Suppressor macrophage treated with lipopolysaccharide for 4 hours (primary cell): Measurements from ENCODE around the gene LCA5.
"Not testable (repeated sequence)": the region's sequence is repeated elsewhere in the genome, so short reads cannot be mapped to it uniquely, and the experiment has no call there.

Experiments used
- DNase-seq: peaks from one replicate; pipeline ENCODE4 v3.0.0-alpha.2; 2020

Gene LCA5

DNA sequence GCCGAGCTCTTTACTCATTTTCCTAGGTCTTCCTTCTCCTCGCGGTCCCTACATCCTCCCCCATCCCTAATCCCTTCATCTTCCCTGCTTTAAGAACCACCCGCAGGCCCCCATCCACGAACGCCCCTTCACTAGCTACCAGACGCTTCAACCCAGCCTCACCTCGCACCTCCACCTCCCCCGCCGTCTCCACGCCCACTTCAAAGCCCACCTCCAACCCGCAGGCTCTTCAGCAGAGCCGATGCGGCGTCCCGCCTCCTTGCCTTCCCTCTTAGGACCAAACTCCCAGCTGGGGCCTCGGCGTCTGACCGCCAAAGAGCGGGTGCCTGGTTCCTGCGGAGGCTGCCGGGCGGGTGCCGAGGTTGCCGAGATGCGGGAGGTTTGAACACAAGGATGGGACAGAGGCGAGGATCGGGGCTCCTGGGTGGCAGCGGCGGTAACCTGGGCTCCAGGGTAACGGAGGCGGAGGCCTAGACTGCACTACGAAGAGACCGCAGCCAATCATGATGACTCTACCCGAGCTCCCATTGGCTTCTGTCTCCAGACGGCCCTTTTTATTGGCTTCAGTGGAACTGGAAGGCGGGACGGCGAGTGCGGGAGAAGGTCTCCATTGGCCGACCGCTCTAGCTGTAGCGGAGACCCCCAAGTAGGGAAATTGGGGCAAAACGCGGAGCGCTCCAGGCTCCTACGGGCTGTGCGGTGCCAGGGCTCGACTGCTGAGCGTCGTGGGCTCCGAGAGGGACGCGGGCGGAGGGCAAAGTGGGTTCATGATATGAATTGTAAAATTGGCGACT, at the start of gene LCA5:
LCA5 (minus strand) TSS at position 477 of the 794 bp plus-strand sequence. CDS start 18,536 bp downstream, outside the sequence.
- peak; percentile 95 for DNase-seq

DNA sequence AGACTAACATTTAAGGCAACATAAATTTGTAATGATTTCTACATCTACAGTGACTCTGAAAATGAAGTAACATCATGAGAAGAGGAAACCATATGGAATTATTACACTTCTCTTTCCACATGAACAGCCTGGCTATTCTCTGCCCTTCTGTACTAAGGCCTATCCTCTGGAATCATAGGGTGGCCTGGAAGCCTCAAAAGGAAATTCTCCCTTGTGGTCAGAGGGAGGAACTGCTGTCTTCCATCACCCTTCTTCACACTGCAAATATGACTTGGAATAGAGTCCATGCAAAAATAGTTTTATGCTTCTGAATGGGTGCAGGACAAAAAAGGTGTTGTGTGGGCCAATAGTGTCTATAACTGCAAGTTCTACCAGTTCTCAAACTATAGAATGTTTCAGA, 49.3 kb upstream of the LCA5 start:
- DNase-seq, result peak; percentile 11

DNA sequence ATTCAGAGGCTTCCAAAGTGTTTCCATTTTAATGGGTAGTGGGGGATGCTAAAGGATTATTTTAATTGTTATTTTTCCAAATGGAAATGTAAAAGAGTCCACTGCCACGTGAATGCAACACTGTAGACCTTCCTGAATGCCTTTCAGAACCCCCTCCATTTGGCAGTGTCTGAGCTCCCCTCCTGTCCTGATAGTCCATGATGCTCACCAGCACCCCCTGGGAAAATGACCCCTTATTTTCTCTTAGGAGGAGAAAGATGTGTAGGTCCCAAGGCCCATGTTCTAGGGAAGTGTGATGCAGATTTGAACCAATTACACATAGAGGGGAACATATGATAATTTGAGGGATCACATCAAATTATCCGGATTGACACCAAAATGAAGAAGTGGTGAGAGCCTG, 47.1 kb upstream of the LCA5 start:
- DNase-seq, result no peak

DNA sequence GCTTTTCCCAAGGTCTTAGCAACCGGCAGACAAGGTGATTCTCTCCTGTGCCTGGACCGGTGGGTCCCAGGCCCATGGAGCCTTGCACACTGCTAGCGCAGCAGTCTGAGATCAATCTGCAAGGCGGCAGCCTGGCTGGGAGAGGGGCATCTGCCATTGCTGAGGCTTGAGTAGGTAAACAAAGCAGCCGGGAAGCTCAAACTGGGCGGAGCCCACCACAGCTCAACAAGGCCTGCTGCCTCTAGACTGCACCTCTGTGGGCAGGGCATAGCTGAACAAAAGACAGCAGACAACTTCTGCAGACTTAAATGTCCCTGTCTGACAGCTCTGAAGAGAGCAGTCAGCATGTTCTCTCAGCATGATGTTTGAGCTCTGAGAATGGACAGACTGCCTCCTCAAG, 40.7 kb upstream of the LCA5 start:
- DNase-seq, result not testable (repeated sequence)

DNA sequence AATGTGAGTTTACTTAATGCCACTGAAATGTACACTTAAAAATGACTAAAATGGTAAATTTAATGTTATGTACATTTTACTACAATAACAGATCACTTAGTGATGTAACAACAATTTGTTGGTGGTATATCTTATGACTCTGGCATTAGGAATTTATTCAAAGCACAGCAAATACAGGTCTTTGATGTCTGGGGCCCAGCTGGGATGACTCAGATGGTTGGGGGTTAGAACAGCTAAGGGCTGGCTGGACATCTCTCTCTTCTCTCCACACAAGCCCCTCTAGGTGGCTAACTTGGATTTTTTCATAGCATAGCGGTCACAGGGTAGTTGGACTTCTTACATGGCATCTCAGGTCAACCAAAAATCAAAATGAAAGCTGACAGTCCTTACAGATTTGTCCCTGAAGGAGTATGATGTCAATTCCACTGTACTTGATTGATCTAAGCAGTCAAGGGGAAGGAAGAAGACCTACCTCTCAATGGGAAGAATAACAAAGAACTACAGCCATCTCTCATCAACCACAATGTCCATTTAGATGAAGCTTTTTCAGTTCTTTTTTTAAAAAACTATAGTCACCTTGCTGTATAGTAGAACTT, 37.5 kb upstream of the LCA5 start:
- no peak for DNase-seq

DNA sequence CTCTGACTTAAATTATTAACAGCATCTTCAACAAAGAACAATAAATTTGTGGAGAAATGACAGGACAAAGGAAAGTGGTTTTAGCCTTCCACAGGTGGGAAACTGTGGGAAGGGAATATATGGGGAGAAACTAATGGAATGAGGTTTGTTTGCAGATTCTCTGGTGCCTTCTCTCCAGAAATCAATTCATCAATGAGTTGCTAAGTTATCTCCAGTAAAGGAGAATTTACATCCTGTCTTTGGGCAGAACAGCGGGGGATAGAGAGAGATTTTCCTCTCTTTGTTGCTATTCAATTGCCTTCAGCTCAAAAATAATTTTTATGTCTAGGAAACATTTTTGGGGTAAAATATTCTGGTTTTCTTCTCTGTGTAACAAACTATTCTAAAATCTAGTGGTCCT, 36.9 kb upstream of the LCA5 start:
- no peak for DNase-seq

DNA sequence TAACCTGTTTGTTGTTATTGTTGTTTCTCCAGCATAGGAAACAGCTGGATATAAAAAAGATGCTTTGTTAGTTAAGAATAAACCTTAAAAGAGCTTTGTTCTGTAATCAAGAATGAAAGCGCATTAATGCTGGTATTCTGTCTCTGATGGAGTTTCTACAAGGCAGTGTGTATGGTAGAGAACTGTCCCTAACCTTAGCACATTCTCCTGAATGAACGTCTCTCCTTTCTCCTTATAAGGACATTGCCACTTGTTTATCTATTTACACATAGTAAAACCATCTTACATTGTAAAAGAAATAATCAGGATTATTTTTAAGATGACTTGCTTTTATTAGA, 33.8 kb upstream of the LCA5 start:
- DNase-seq, result no peak

DNA sequence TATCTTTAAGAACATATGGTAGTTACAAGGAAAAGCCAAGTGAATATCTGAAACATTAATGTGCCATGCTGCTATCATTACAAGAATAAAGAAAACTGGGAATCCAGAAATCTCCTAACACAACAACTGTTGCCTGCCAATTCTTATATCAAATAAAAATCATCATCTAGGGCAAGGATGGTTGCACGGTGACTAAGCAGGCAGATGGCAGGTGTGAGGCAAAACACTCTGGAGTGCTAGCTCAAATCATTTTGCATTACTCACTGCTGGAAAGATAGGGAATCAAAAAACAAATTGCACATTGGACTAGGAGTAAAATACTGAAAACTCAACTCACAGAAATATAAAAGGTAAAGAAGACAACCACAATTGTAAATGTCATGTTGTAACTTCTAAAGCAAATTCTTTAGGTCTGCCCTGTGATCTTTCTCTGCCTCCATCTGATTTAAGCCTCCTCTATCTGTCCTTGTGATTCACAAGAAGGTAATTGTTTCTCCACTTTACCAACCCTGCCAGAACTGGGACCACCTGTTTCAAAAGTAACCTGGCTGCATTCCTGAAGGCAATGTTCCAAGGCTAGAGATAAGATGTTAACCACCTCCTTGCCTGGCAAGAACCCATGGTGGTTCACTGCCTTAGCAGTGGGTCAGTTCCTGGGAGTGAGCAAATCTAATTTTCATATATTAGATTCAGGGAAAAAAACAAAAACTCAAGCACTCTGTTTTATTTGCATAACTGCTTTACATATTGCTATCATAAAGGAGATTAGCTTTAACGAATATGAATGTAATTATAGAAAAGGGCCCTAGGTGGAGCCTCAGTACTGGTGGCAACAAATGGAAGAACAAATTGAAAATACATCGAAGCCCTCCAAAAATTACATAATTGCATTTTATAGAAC, 33.1 kb upstream of the LCA5 start:
- peak; percentile 33 for DNase-seq

DNA sequence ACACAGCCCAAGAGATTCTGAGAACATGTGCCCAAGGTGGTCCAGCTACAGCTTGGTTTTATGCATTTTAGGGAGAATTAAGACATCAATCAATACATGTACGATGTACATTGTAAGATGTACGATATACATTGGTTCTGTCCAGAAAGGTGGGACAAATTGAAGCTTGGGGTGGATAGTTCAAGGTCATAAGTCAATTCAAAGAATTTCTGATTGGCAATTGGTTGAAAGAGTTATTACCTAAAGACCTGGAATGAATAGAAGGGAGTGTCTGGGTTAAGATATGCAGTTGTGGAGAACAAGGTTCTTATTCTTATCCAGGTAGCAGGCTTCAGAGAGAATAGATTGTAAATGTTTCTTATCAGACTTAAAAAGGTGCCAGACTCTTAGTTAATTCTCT, 31.8 kb upstream of the LCA5 start:
- no peak for DNase-seq

DNA sequence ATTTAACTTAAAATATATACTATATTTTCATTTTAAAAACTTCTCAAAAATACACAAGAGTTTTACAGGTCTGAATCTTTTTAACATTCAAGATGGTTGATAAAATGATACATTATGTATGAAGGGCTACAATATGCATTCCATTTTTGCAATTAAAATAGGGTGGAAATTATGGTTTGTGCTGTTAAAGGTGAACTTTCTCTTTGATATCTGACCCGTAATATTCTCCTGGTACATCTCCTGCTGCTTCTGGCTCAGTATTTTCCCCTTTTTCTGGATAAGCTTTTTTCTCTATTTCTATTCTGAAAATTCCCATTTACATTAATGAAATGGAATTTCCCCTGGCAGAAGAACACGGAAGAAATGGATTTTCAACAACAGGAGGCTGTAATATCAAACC, 27.4 kb upstream of the LCA5 start:
- DNase-seq, result no peak

DNA sequence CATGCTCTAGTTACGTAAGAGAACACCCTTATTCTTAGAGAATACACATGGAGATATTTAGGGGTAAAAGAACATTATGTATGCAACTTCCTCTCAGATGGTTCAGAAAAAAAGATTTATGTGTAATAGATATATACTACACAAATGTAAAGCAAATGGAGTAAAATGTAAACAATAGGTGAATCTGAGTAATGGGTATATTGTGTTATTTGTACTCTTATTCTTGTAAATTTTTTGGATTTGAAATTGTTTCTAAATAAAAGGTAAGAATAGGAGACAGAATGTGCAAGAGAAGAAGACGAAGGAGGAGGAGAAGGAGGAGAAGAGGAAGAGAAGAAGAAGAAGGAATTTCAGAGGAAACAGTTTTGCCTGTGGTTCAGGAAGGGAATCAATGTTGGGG, 22.5 kb upstream of the LCA5 start:
- DNase-seq, result no peak

DNA sequence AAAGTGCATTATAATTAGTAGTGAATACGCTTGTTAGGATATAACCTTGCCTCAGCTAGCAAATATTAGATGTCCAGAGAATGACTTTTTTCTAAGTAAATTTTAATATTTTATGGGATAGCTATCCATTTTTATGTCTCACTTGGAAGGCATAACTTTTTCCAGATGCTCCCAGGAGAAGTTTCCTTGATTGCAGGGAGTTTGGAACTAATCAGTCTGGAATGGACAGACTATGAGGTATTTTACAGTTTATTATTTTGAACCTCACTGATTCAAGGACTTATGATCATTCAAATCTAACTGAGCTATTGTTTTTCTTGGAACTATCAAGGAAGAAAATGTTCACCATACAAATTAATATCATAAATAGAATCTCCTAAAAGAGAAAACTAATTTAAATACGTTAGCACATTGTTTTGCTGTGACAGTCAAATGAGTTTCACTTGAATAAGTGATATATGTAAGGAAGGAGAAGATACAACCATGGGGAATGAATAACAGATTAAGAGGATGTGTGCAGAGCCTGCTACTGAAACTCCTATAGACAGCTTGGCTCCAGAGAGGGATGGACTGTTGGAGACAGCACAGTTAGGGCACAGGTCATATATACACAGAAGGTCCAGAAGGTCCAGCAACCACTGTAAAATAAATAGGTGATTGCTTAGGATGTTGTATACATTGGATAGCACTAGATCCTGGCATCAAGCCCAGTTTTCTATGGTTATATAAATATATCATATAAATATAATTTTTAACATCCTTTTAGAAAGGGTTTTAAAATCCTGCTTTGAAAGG, 20.6 kb upstream of the LCA5 start:
- no peak for DNase-seq

DNA sequence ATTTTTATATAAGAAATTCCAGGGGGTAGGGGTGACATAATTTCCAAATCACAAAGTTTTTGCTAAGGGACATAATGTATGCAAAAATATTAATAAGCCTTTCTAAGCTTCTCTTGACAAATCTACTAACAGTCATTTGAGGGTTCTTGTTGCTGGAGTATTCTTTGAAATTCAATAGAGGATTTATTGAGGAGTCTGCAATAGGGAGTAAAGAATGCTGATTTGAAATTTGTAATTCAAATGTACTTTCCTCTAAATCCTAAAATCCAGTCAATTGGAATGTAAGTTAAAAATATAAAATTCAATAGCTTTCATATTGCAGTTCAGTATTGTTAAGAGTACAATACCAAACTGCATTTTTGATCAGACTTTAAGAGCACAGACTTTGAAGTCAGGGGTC, 17.1 kb upstream of the LCA5 start:
- no peak for DNase-seq

DNA sequence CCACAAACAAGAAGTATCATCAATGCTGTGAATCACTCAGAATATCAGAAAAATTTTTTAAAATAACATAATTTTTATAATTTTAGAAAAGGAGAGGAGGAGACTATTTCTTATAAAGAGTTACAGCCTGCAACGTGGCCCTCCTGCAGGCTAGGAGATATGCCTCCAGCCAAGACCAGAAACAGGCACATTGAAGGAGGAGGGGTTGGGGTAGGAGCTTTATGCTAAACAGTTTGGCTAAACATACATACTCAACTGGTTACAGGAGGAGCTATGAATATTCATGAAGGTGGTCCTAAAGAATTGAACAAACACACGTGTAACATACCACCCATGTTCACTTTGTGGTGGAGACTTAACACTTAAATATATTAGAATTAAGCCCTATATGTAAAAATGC, 14.2 kb upstream of the LCA5 start:
- no peak for DNase-seq

DNA sequence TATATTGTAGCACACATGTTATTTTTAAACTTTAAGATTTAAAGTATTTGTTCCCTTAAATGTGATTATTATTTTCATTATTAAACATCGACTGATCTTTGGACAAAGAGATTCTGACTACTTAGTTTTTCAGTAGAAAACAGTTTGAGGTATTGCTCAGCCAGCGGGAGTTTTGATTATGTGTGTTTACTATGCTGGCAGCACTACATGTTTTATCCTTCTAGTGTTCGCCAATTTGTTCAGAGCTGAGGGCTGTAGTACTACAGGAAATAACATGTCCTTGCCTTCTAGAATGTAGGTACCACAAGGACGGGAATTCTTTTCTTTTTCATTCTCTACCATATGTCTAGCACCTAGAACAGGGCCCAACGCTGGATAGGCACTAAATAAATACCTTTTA, 11.1 kb upstream of the LCA5 start:
- no peak for DNase-seq

DNA sequence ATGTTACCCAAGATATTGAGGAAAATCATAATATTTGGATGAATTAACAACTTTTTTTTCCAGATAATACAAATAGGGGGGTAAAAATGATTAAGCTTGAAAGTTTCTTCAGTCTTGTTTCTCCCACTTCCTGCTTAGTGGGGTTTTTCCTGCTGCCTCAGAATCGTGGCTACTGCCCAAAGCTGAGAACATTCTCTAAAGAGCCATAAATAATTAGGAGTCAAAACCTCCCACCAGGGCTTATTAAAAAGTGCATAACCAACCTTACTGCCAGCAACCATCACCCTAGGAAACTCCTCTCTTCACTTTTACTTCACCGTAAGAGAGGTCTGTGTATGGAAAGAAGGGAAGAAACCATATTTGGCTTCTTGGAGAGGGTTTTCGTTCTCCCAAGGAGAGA, 9.0 kb upstream of the LCA5 start:
- peak; percentile 20 for DNase-seq

DNA sequence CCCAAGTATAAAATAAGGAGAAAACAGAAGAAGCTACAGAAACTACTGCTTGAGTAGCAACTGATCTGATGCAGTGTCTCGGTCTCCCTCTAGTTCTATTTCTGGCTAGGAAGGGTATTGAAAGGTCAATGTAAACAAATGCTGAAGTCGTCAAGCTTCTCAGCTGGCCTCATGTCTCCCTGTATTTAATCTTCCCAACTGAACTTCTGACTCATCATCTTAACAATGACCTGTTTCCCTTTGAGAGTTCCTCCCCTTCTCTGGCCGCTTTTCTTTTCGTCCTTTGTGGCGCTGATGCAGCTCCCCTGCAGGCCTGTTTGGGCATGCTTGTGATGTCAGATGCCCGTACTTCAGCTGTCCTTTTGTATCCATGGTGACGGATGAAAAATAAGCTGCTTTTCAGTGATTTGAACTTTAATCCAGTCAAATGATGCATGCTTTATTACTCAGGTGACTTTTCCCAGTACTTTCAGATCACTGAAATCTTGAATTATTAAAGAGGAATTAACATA, 7.8 kb upstream of the LCA5 start:
- DNase-seq, result peak; percentile 88

DNA sequence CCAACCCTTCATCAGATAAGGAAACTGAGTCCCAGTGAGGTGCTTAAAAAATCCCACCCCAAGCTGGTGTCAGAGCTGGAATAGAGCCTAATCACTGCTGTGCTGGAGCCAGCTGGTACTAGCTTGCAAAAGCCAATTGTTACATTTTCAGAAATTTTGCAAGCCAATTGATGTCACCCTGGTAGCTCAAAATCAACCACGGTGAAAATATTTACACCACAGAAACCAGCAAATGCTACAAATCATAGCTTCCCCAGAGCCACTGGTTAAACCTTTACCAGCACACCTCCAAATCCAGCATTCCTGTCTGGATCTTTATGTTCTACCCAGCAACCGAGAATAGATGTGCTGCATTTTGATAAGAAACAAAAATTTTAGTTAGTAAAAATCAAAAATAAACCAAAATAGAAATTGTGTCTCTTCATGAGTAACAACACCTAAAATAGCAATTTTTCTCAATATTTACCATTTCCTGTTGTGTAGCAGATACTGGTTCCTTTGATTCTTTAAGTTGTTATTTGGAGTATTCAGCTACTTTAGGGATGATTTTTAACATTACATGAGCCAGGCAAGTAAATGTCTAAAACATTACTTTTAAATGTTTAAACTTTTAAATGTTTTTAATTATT, 7.2 kb upstream of the LCA5 start:
- peak; percentile 39 for DNase-seq

DNA sequence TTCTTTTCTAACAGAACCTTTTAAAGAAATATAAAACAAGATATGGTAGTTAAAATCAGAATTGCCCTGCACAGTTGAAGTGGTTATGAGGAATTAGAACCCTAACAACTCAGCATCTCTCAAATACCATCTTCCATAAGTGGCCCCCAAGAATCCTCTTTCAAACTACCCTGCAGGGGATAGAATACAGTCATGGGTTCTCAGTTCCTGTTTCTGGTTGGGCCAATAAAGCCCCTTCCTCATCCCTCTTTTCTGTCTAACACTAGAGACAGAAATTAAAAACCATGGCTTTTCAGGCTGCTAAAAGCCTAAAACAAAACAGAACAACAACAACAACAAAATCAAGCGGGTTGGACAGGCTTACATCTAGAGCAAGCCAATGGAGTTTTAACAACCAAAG, 6.7 kb upstream of the LCA5 start:
- DNase-seq, result no peak

DNA sequence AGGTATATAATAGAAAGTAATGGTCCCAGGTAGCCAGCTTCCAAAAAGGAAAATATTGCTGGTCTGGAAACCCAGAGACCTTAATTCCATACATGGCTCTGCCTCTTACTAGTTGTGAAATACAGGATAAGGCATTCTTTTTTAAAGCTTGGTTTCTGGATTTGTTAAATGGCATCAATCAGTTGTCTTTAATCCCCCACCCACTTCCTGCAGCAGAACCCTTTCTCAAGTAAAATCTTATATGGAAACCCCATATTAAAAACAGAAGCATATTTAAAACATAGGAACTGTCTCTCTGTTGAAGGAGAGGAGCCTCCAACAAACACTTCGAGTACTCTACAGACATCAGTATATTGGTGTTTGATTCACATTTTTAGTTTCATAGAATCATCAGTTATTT, 6.2 kb upstream of the LCA5 start:
- DNase-seq, result no peak

DNA sequence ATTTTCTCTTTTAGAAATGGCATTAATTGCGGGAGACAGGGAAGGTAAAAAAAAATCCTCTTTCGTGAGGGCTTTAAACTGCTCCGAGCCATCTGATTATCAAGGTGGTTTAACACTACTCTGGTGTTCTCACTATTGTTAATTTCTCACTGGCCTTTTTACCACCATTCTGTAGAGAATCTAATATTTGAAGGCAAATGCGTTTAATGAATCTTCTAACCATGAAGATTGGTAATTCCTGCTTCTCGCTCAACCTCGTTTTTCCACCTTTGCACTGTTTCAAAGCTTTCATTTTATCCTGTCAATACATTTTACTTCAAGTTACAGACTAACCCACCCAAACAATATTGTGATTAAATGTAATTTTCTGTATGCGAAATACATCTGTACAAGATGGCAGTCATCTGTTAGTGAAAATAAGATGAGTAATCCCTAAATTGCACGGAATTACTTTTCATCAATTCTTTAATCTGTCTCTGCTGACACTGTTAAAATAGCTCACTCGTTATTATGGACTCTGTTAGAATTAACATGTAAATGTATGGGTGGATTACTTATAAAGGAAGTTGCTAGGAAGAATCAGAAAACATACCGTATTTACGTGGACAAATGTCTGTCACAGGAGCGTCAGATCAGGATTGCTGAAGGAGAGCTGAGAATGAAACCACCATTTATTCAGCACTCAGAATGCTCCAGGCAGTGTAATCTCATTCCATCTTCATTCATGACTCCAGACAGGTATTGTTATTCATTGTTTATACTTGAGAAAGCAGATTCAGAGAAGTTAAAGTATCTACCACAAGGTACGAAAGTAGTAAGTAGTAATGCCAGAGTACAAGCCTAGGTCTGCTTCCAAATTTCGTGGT, 1.1 kb upstream of the LCA5 start:
- no peak for DNase-seq
